GM12878 (cell line): ENCODE results near the gene MSH5. TPM values are rescaled to one million over a fixed set of nuclear protein-coding genes. Genes with fewer than 3 reads are reported as not detected.

ENCODE experiments used
- ATAC-seq: fragments of 200-7000 bp; cut with Tn5 transposase; 3 replicates; pipeline ENCODE4 v1.9.1; 2020; ENCODE audit warnings: mild to moderate bottlenecking, moderate library complexity
- BruUV-seq: library from RNA; stranded (reverse); fragments of 400-500 nt; replicated peaks from 2 replicates; lab custom pipeline; 2021; lab: Mats Ljungman, UMichigan
- CTCF ChIA-PET: fragments of 300-600 bp; sonication (Branson Sonifier 250); formaldehyde crosslinking; extraction: SDS; loops from one replicate; lab custom pipeline; 2021; ENCODE audit warnings: inconsistent platforms; lab: Yijun Ruan, JAX
- POLR2A ChIA-PET: fragments of 350-600 bp; formaldehyde crosslinking; extraction: SDS; loops from one replicate; lab custom pipeline; 2021; ENCODE audit warnings: inconsistent platforms; lab: Charles Lee
- RAD21 ChIA-PET: fragments of 300-600 bp; sonication (Branson Sonifier 250); formaldehyde crosslinking; loops from one replicate; lab custom pipeline; 2023; ENCODE audit warnings: antibody characterized with exemption; ENCODE audit not compliant: unreplicated experiment; lab: Charles Lee
- SMC1A ChIA-PET: fragments of 300-600 bp; sonication (Branson Sonifier 250); formaldehyde crosslinking; loops from one replicate; lab custom pipeline; 2023; ENCODE audit not compliant: unreplicated experiment, uncharacterized antibody; lab: Charles Lee
- DNase-seq: peaks from one replicate; pipeline ENCODE4 v3.0.0-alpha.2; 2011; ENCODE audit warnings: low read depth, low spot score
- FAIRE-seq: peaks from 3 replicates; lab custom pipeline; 2011; peaks lifted over from hg19 to GRCh38; lab: Jason Lieb, UNC
- H2AFZ ChIP-seq: 2 replicates; pipeline ENCODE4 v1.6.0; 2011; ENCODE audit warnings: low read depth, low read length, control low read depth; ENCODE audit not compliant: control insufficient read depth
- H3K27ac ChIP-seq: 2 replicates; pipeline ENCODE4 v1.5.1; 2011; ENCODE audit warnings: control low read depth; ENCODE audit not compliant: control insufficient read depth, insufficient read depth
- H3K27me3 ChIP-seq, 2 experiments: replicated peaks in 1 of 2; 2 replicates each; pipeline versions ENCODE4 v1.6.0 to v1.6.1; 2011; ENCODE audit warnings: low read length in 1 of 2; ENCODE audit not compliant: control insufficient read depth in 2 of 2, insufficient read depth in 2 of 2
- H3K36me3 ChIP-seq, 2 experiments: 2 replicates each; pipeline ENCODE4 v1.5.1; 2011; ENCODE audit warnings: low read length in 1 of 2; ENCODE audit not compliant: control insufficient read depth in 2 of 2, insufficient read depth in 2 of 2
- H3K4me1 ChIP-seq: 2 replicates; pipeline ENCODE4 v1.6.1; 2011; ENCODE audit warnings: mild to moderate bottlenecking, low read length, moderate library complexity, mixed read lengths; ENCODE audit not compliant: control insufficient read depth, insufficient read depth
- H3K4me2 ChIP-seq: 2 replicates; pipeline ENCODE4 v1.6.0; 2011; ENCODE audit warnings: control low read depth; ENCODE audit not compliant: control insufficient read depth, insufficient read depth
- H3K4me3 ChIP-seq: fragments of 200-600 bp; sonication (generic); 2 replicates; pipeline ENCODE4 v1.5.1; 2016
- H3K79me2 ChIP-seq: 2 replicates; pipeline ENCODE4 v1.6.0; 2011; ENCODE audit warnings: low read length; ENCODE audit not compliant: control insufficient read depth, insufficient read depth
- H3K9ac ChIP-seq: 2 replicates; pipeline ENCODE4 v1.8.0; 2011; ENCODE audit warnings: low read length, control low read depth, mixed read lengths; ENCODE audit not compliant: control insufficient read depth, insufficient read depth
- H3K9me3 ChIP-seq: replicated peaks from 3 replicates; pipeline ENCODE4 v1.5.1; 2011; ENCODE audit warnings: mild to moderate bottlenecking, low read length; ENCODE audit not compliant: control insufficient read depth, insufficient read depth
- H4K20me1 ChIP-seq: 2 replicates; pipeline ENCODE4 v1.6.0; 2011; ENCODE audit not compliant: control insufficient read depth, insufficient read depth
- BACH1 ChIP-seq: fragments of 450-650 bp; IDR thresholded peaks from 2 replicates; pipeline ENCODE4 v1.6.1; 2017; ENCODE audit warnings: mild to moderate bottlenecking, borderline replicate concordance
- BCL3 ChIP-seq: IDR thresholded peaks from 2 replicates; pipeline ENCODE4 v1.6.1; 2011; ENCODE audit warnings: borderline replicate concordance, low read depth, mild to moderate bottlenecking, moderate library complexity, low read length; ENCODE audit not compliant: insufficient read depth, poor library complexity, severe bottlenecking
- IRF5 ChIP-seq: fragments of 450-650 bp; IDR thresholded peaks from 2 replicates; pipeline ENCODE4 v1.6.1; 2017; ENCODE audit warnings: borderline replicate concordance
- KAT2A ChIP-seq: conservative IDR thresholded peaks from 2 replicates; pipeline ENCODE4 v1.6.1; 2011; ENCODE audit warnings: low read depth, low read length; ENCODE audit not compliant: control insufficient read depth
- POLR2AphosphoS2 ChIP-seq: IDR thresholded peaks from 2 replicates; pipeline ENCODE4 v1.6.1; 2011; ENCODE audit warnings: low read depth, mild to moderate bottlenecking, low read length, improper control_type of control experiment, moderate library complexity
- RAD21 ChIP-seq: IDR thresholded peaks from 2 replicates; pipeline ENCODE4 v1.6.1; 2011; ENCODE audit warnings: mild to moderate bottlenecking, low read depth, low read length, moderate library complexity; ENCODE audit not compliant: insufficient read depth
- REST ChIP-seq: IDR thresholded peaks from 2 replicates; pipeline ENCODE4 v1.6.1; 2012; ENCODE audit warnings: mild to moderate bottlenecking, low read depth, low read length
- SMAD1 ChIP-seq: fragments of 450-650 bp; IDR thresholded peaks from 2 replicates; pipeline ENCODE4 v1.6.1; 2018; ENCODE audit warnings: mild to moderate bottlenecking, low read depth; ENCODE audit not compliant: partially characterized antibody
- SMC3 ChIP-seq: IDR thresholded peaks from 2 replicates; pipeline ENCODE4 v1.6.1; 2011; ENCODE audit warnings: low read length, improper control_type of control experiment, borderline replicate concordance
- TAF1 ChIP-seq: IDR thresholded peaks from 2 replicates; pipeline ENCODE4 v1.6.1; 2011; ENCODE audit warnings: mild to moderate bottlenecking, low read depth, low read length, borderline replicate concordance
- TCF3 ChIP-seq: IDR thresholded peaks from 2 replicates; pipeline ENCODE4 v1.6.1; 2012; ENCODE audit warnings: low read depth, mild to moderate bottlenecking, low read length, borderline replicate concordance; ENCODE audit not compliant: insufficient read depth
- ZNF384 ChIP-seq: IDR thresholded peaks from 2 replicates; pipeline ENCODE4 v1.6.1; 2012; ENCODE audit warnings: low read depth, mild to moderate bottlenecking, low read length, improper control_type of control experiment, borderline replicate concordance
- WGBS: methylation state at CpG from one replicate; pipeline ENCODE4 v1.1.6; 2016; ENCODE audit warnings: low lambda C conversion rate; ENCODE audit not compliant: insufficient replicate concordance, insufficient coverage; ENCODE audit errors: missing lambda C conversion rate; 5-methylcytosine and 5-hydroxymethylcytosine counted together
- in situ Hi-C: fragments of 300-500 bp; cut with MboI; formaldehyde crosslinking; loops from 9 replicates; pipeline ENCODE4 v1.14.3; 2018; ENCODE audit warnings: mixed read lengths
- intact Hi-C: fragments of 100-400 bp; cut with micrococcal nuclease; formaldehyde crosslinking; loops from one replicate; pipeline ENCODE4 v1.14.2; 2022; ENCODE audit not compliant: unreplicated experiment
- polyA plus RNA-seq, 11 experiments: library from polyadenylated mRNA; depleted of rRNA in 4 of 11; unstranded in 6 of 11; stranded (reverse) in 5 of 11; fragments of >200 nt; fragmentation: Nextera tagmentation in 4 of 11; fragmentation: Illumina TruSeq in 1 of 11; extraction: Ambion mirVana in 4 of 11; extraction: Trizol in 1 of 11; gene quantifications; 1 replicate in 1 of 11; 2 replicates in 10 of 11; pipeline versions ENCODE4 v1.2.1 to v1.2.3, GENCODE V29; 2011 to 2016; ENCODE audit warnings: inconsistent platforms in 2 of 11, missing spikeins in 2 of 11, low read depth in 1 of 11
- total RNA-seq, 4 experiments: library from RNA; depleted of rRNA in 3 of 4; stranded (reverse); fragments of >200 nt in 3 of 4; fragmentation: Illumina TruSeq in 1 of 4; extraction: Trizol in 1 of 4; gene quantifications; 2 replicates each; pipeline versions ENCODE4 v1.2.1 to v1.2.3, GENCODE V29; 2013 to 2021
- TF ChIP-seq, protein P1 (sequence below): IDR thresholded peaks from 2 replicates; pipeline ENCODE4 v1.6.1; 2012; ENCODE audit warnings: low read depth, low read length, improper control_type of control experiment

MSH5 gene
- total and polyA plus RNA-seq, 10 of the 15 experiments (the other 5 are each of a cell fraction or from before 2014, with no cell fraction given): 9.1 to 52.7 (median 30.0) TPM

DNA sequence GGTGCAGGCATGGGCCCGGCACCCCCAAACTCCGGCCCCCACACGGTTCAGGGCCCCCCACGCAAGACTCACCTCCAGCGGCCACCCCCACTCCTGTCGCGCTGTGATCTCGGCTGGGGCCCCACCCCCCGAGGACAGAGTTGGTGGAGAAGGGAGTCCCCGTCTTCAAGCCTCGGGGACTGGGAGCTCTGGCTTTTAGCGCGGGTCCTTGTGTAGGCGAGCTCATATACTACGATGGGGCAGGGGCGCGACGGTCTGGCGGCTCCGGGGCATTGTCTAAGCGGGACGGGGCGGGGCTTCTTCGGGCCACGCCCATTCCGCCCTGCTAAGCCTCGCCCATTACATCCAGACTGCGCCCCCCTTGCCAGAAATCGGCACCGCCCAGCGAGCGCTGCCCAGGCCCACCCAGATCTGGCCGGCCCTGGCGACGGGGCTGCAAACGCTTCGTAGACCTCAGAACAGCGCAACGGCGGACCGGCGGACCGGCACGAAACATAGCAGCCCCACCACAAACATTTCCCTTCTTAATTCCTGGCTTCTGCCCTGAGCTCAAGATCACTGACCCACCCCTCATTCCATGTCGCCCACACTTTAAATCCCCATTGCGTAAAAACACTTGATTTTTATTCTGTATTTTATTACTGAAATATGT lies 9.7 kb upstream of the MSH5 start (continued):
- peak; percentile 42 for TF ChIP-seq BCL3
- TF ChIP-seq RAD21: no peak
- 0 out of 2 replicates have a peak, but pooled peaks have one; percentile 28 for TF ChIP-seq POLR2AphosphoS2
- TF ChIP-seq TCF3: no peak
- peak; percentile 77; the same call in 1 of the 2 replicates for TF ChIP-seq BACH1

DNA sequence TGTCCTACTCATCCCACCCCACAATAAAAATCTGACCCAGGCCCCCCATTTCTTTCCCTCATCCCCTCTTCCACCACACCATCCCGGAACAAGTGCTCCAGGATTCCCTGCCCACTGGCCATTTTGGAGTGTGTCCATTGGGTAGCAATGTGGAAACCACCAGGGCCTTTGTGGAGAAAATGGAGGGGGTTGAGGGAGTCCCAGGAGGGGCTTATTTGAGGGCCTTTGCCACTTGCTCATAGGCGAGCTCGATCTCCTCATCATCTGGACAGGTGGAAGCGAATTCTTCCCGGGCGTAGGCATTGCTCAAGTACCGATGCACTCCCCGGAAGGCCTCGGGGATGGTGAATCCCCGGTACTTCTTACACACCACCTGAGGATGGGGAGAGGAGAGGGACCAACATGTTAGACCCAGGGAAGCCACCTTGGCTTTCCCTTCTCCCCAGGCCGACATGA lies 9.1 kb upstream of the MSH5 start:
- Histone ChIP-seq H2AFZ (no peak overlapping the region), H3K9ac (no peak overlapping the region), H3K4me3 (no peak overlapping the region), H3K36me3 (peaks cover 6 to 15% of the 10 kb centered on the region in 2 experiments), H3K4me2 (peak overlapping the region; percentile 98), H3K4me1 (peaks cover 33% of the 10 kb centered on the region), H4K20me1 (0 out of 2 replicates have a peak, but pooled peaks cover 4% of the 10 kb centered on the region), H3K9me3 (no peaks in the 10 kb centered on the region), H3K27me3 (no peaks in the 10 kb centered on the region), H3K27ac (no peak overlapping the region), H3K79me2 (peaks cover 27% of the 10 kb centered on the region)
- TSS peak; percentile 1 for BruUV-seq
- FAIRE-seq: no peak
- no peak for ATAC-seq
- WGBS: 95% methylated on average over 11 of the region's 11 CpGs
- ChIA-PET RAD21 (interaction anchor here (0.6 to 3.6 kb wide), 9 partner anchors 9 to 188 kb away, joined by 3 to 44 read pairs (median 6); partner anchors contain the start of genes ABHD16A, HSPA1A, HSPA1L and MSH5), SMC1A (interaction anchor here (0.7 to 5.3 kb wide), 13 partner anchors 8 to 106 kb away, joined by 3 to 45 read pairs (median 4); partner anchors contain the start of genes ABHD16A, CLIC1, HSPA1A and HSPA1L), POLR2A (interaction anchor here (0.9 to 2.8 kb wide), 10 partner anchors 9 to 328 kb away, joined by 3 to 30 read pairs (median 3); partner anchors contain the start of genes HSPA1B, MSH5 and NEU1), CTCF (interaction anchor here (0.5 to 15.8 kb wide), 15 partner anchors 8 to 1771 kb away, joined by 3 to 208 read pairs (median 5); partner anchors contain the start of genes HSPA1B, LY6G5C and MSH5)
- DNase-seq: no peak
- intact Hi-C loops: loop anchor here (5.0 kb wide), 1 partner anchor 48 kb away; the partner anchor contains the start of gene LY6G5C
- in situ Hi-C loops: no loop called here
- TF ChIP-seq SMC3 (no peak), REST (no peak), SMAD1 (no peak), KAT2A (no peak), ZNF384 (no peak), IRF5 (no peak), TAF1 (no peak)
- TF ChIP-seq, protein P1, sequence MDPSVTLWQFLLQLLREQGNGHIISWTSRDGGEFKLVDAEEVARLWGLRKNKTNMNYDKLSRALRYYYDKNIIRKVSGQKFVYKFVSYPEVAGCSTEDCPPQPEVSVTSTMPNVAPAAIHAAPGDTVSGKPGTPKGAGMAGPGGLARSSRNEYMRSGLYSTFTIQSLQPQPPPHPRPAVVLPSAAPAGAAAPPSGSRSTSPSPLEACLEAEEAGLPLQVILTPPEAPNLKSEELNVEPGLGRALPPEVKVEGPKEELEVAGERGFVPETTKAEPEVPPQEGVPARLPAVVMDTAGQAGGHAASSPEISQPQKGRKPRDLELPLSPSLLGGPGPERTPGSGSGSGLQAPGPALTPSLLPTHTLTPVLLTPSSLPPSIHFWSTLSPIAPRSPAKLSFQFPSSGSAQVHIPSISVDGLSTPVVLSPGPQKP: no peak
